ENCODE measurements around the gene BCL11B.

Gene BCL11B

DNA sequence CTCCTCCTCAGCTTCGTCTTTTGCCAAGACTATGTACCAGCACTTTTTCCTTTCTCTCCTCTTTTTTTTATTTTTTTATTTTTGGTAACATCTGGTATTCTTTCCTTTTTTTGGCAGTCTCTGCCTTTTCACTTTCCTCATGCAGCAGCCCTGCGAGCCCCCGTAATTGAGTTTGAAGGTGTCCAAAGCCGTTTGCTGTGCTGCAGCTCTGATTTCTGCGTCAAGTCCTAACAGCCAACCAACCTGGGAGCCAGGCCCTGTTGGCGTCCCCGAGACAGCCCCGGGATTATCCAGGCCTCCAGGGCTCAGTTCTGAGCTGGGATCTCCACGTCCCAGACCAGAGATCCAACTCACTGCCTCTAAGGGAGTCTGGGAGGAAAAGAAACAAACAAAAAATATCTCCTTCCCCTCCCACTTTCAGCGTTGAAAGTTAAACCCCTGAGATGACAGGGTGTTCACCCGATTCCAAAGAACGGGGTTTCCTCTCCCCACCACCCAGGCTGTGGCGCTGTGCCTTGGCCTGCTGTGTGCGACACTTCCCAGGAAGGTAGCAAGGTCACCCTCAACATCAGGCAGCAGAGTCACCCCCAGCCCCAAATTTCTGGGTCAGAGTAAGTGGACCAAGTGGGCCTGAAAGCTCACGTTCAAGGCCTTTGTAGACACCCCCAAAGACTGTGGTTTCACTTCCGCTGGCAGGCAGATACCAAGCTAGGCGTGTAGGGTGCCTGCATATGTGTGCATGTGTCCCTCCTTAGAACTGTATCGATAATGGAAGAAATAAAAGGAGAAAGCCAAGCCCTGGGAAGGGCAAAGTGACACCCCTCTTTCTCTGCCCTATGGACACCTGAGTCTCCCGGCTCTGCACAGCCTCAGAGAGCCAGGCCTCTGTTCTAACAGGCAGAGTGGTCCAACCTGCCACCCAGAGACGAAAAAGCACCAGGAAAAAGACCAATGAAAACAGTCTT lies 11.1 kb downstream of the BCL11B start:
- no peak for TF ChIP-seq CTCF (IDR thresholded peaks at IDR 0.05; ENCODE audit: extremely low read depth, missing control alignments)
- DNase-seq (ENCODE audit: low spot score) = no peak

DNA sequence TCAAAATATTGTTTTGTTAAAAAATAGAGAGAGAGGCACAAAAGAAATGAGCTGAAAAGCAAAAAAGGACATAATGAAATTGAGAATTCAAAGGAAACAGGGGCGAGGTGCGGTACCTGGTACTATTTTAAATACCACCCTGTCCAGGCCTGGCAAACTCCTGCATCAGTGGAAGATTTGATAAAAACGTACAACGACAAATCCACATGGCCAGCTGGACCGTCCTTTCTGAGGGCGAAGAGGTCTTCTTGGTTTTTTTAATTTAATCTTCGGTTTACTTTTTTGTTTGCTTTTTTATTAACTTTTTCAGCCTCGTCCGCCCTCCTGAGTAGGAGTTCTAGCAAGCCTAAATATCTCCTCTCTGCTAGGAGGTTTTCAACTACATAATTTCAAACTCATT lies 11.9 kb downstream of the BCL11B start:
- no peak for TF ChIP-seq CTCF (IDR thresholded peaks at IDR 0.05; ENCODE audit: extremely low read depth, missing control alignments)

GRCh38 chr14:99258876-99259726 lies 12.9 kb downstream of the BCL11B start:
- no peak for TF ChIP-seq CTCF (IDR thresholded peaks at IDR 0.05; ENCODE audit: extremely low read depth, missing control alignments)

More for the DNA sequence above, 11.9 kb downstream of the BCL11B start:
- DNase-seq (ENCODE audit: low spot score) = no peak

GRCh38 chr14:99258341-99258861 lies 13.6 kb downstream of the BCL11B start:
- TF ChIP-seq CTCF (IDR thresholded peaks at IDR 0.05; ENCODE audit: extremely low read depth, missing control alignments) = no peak
- DNase-seq (ENCODE audit: low spot score) = no peak

More at GRCh38 chr14:99258876-99259726, 12.9 kb downstream of the BCL11B start:
- no peak for DNase-seq (ENCODE audit: low spot score)

GRCh38 chr14:99257673-99258221 lies 14.2 kb downstream of the BCL11B start:
- no peak for DNase-seq (ENCODE audit: low spot score)
- TF ChIP-seq CTCF (IDR thresholded peaks at IDR 0.05; ENCODE audit: extremely low read depth, missing control alignments) = no peak

- TF ChIP-seq CTCF (IDR thresholded peaks at IDR 0.05; ENCODE audit: extremely low read depth, missing control alignments) = no peak
- no peak for DNase-seq (ENCODE audit: low spot score)
These were observed 14.8 kb downstream of the BCL11B start for GRCh38 chr14:99257122-99257672.

Data from GM20000 (cell line).